CD4-positive, alpha-beta T cell treated with Interleukin-17A for 4 hours (primary cell): ENCODE data around the gene ST6GALNAC3.

Source experiments
- DNase-seq: peaks from one replicate; pipeline ENCODE4 v3.0.0-alpha.2; 2020; ENCODE audit warnings: mixed read lengths

The ST6GALNAC3 gene

GRCh38 chr1:76669131-76669530, 594.6 kb downstream of the ST6GALNAC3 start:
- DNase-seq: no peak

GRCh38 chr1:76669624-76670315, 595.2 kb downstream of the ST6GALNAC3 start:
- no peak for DNase-seq

- DNase-seq: no peak
Observed at GRCh38 chr1:76674689-76675210, 600.2 kb downstream of the ST6GALNAC3 start.

GRCh38 chr1:76677416-76678405, 603.2 kb downstream of the ST6GALNAC3 start:
- DNase-seq: no peak

GRCh38 chr1:76679534-76680152, 605.1 kb downstream of the ST6GALNAC3 start:
- no peak for DNase-seq

GRCh38 chr1:76680651-76681050, 606.1 kb downstream of the ST6GALNAC3 start:
- DNase-seq: no peak

- DNase-seq: no peak
Observed at GRCh38 chr1:76682138-76682537, 607.6 kb downstream of the ST6GALNAC3 start.
